K562 (cell line): ENCODE results near the gene PLXNB1. TPM values are rescaled to one million over a fixed set of nuclear protein-coding genes. Genes with fewer than 3 reads are reported as not detected.

Experiments
- ARID3A ChIP-seq: IDR thresholded peaks from 2 replicates; pipeline ENCODE4 v1.6.1; 2012; ENCODE audit warnings: low read depth, low read length, improper control_type of control experiment, borderline replicate concordance
- BMI1 ChIP-seq: fragments of 150-350 bp; IDR thresholded peaks from 2 replicates; pipeline ENCODE4 v1.6.1; 2014; ENCODE audit warnings: low read length
- BRD9 ChIP-seq: fragments of 450-650 bp; IDR thresholded peaks from 2 replicates; pipeline ENCODE4 v1.6.1; 2018; ENCODE audit warnings: low read depth; ENCODE audit not compliant: partially characterized antibody
- DIDO1 ChIP-seq: fragments of 450-650 bp; IDR thresholded peaks from 2 replicates; pipeline ENCODE4 v1.6.1; 2016; ENCODE audit warnings: low read depth, missing biosample characterization, missing genetic modification characterization
- EGR1 ChIP-seq: fragments of 450-650 bp; conservative IDR thresholded peaks from 2 replicates; pipeline ENCODE4 v1.6.1; 2017; ENCODE audit warnings: mild to moderate bottlenecking
- HEY1 ChIP-seq: fragments of 250-450 bp; sonication (Bioruptor Pico); IDR thresholded peaks from 2 replicates; pipeline ENCODE4 v1.5.0; 2020; ENCODE audit warnings: mild to moderate bottlenecking, moderate library complexity, borderline replicate concordance
- HMGN3 ChIP-seq: IDR thresholded peaks from 2 replicates; pipeline ENCODE4 v1.6.1; 2011; ENCODE audit warnings: borderline replicate concordance, low read depth, mild to moderate bottlenecking, mixed read lengths, low read length; ENCODE audit not compliant: insufficient read length; ENCODE audit errors: extremely low read depth
- KAT2B ChIP-seq: IDR thresholded peaks from one replicate; pipeline ENCODE4 v1.6.1; 2012; ENCODE audit warnings: low read depth, mild to moderate bottlenecking, control low read depth, inconsistent platforms, low read length, moderate library complexity
- PCBP1 ChIP-seq: fragments of 200-400 bp; formaldehyde crosslinking; IDR thresholded peaks from 2 replicates; pipeline ENCODE4 v1.6.1; 2018; ENCODE audit warnings: mild to moderate bottlenecking, low read depth, low read length; ENCODE audit not compliant: poor library complexity, severe bottlenecking
- PKNOX1 ChIP-seq: fragments of 450-650 bp; IDR thresholded peaks from 2 replicates; pipeline ENCODE4 v1.6.1; 2016
- SMAD3 ChIP-seq: fragments of 450-650 bp; formaldehyde crosslinking; conservative IDR thresholded peaks from 2 replicates; pipeline ENCODE4 v1.4.0; 2020; ENCODE audit warnings: mild to moderate bottlenecking
- SREBF1 ChIP-seq: fragments of 150-350 bp; IDR thresholded peaks from 2 replicates; pipeline ENCODE4 v1.6.1; 2014; ENCODE audit warnings: antibody characterized with exemption, low read depth, low read length, borderline replicate concordance
- TRIM25 ChIP-seq: fragments of 450-650 bp; IDR thresholded peaks from 2 replicates; pipeline ENCODE4 v1.7.0; 2016; ENCODE audit warnings: borderline replicate concordance
- ZNF354B ChIP-seq: fragments of 250-450 bp; sonication (Bioruptor Pico); IDR thresholded peaks from 2 replicates; pipeline ENCODE4 v1.4.0; 2020
- ZNF444 ChIP-seq: fragments of 250-450 bp; sonication (Bioruptor Pico); IDR thresholded peaks from 2 replicates; pipeline ENCODE4 v1.4.0; 2020; ENCODE audit warnings: mild to moderate bottlenecking, moderate library complexity
- polyA plus RNA-seq, 8 experiments: library from polyadenylated mRNA; depleted of rRNA in 4 of 8; stranded (reverse) in 5 of 8; unstranded in 3 of 8; fragments of >200 nt; fragmentation: Nextera tagmentation in 2 of 8; fragmentation: Illumina TruSeq in 1 of 8; extraction: Ambion mirVana in 2 of 8; extraction: Trizol in 1 of 8; gene quantifications; 2 replicates each; pipeline versions ENCODE4 v1.2.1 to v1.2.3, GENCODE V29; 2011 to 2014; ENCODE audit warnings: inconsistent platforms in 1 of 8, missing spikeins in 1 of 8
- total RNA-seq, 7 experiments: library from RNA; depleted of rRNA in 6 of 7; stranded (reverse); fragments of >200 nt in 6 of 7; fragmentation: Illumina TruSeq in 2 of 7; extraction: Trizol in 2 of 7; gene quantifications; 2 replicates each; pipeline versions ENCODE4 v1.2.1 to v1.2.3, GENCODE V29; 2011 to 2021; ENCODE audit warnings: low replicate concordance in 1 of 7
- TF ChIP-seq, protein P1 (sequence below): sonication (generic); formaldehyde crosslinking; IDR thresholded peaks from 2 replicates; pipeline ENCODE4 v1.8.0; 2023; ENCODE audit warnings: missing genetic modification reagents, mild to moderate bottlenecking, borderline replicate concordance

PLXNB1 gene
- total and polyA plus RNA-seq, 9 of the 15 experiments (the other 6 are each of a cell fraction or from before 2014, with no cell fraction given) = 0.17 to 17.4 (median 6.0) TPM

DNA sequence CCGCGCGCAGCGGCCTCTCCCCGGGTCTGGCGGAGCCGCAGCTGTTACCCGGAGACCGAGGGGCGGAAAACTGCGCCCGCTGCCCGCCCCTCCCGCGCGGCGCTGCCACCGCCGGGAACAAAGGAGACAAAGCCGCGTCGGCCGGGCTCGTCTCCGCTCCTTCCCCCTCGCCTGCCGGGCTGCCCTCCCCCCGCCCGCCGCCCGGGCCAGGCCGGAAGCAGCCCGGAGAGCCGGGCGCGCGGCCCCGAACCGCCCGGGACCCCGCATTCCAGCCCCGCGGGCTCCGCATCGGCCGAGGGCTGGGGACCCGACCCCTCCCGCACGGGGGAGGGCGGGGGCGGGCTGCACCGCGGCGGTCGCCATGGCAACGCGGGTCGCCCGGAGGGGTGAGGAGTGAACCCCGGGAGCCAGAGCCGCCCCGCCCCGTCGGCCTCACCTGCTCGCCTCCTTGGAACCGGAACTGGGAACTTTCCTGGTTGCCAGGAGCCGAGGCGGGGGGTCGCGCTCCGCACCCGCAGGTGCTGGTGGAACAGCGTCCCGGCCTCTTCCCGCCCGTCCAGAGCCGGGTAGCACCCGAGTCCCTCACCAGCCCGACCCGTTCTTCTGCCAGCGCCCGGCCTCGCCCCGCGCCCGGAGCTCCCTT, 448 bp downstream of the PLXNB1 start (continued):
- TF ChIP-seq, protein P1, sequence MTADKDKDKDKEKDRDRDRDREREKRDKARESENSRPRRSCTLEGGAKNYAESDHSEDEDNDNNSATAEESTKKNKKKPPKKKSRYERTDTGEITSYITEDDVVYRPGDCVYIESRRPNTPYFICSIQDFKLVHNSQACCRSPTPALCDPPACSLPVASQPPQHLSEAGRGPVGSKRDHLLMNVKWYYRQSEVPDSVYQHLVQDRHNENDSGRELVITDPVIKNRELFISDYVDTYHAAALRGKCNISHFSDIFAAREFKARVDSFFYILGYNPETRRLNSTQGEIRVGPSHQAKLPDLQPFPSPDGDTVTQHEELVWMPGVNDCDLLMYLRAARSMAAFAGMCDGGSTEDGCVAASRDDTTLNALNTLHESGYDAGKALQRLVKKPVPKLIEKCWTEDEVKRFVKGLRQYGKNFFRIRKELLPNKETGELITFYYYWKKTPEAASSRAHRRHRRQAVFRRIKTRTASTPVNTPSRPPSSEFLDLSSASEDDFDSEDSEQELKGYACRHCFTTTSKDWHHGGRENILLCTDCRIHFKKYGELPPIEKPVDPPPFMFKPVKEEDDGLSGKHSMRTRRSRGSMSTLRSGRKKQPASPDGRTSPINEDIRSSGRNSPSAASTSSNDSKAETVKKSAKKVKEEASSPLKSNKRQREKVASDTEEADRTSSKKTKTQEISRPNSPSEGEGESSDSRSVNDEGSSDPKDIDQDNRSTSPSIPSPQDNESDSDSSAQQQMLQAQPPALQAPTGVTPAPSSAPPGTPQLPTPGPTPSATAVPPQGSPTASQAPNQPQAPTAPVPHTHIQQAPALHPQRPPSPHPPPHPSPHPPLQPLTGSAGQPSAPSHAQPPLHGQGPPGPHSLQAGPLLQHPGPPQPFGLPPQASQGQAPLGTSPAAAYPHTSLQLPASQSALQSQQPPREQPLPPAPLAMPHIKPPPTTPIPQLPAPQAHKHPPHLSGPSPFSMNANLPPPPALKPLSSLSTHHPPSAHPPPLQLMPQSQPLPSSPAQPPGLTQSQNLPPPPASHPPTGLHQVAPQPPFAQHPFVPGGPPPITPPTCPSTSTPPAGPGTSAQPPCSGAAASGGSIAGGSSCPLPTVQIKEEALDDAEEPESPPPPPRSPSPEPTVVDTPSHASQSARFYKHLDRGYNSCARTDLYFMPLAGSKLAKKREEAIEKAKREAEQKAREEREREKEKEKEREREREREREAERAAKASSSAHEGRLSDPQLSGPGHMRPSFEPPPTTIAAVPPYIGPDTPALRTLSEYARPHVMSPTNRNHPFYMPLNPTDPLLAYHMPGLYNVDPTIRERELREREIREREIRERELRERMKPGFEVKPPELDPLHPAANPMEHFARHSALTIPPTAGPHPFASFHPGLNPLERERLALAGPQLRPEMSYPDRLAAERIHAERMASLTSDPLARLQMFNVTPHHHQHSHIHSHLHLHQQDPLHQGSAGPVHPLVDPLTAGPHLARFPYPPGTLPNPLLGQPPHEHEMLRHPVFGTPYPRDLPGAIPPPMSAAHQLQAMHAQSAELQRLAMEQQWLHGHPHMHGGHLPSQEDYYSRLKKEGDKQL (CRISPR knock-in tag) = no peak
- TF ChIP-seq TRIM25 (no peak), KAT2B (no peak), ARID3A (no peak), DIDO1 (tag) (no peak), BRD9 (no peak), HMGN3 (peak; percentile 17), SMAD3 (CRISPR knock-in tag) (no peak), HEY1 (no peak), ZNF354B (CRISPR knock-in tag) (no peak), PKNOX1 (no peak), PCBP1 (no peak), BMI1 (peak; percentile 42; the same call in 1 of the 2 replicates), ZNF444 (CRISPR knock-in tag) (no peak), SREBF1 (no peak), EGR1 (0 out of 2 replicates have a peak, but pooled peaks have one; percentile 31)
